Measurements from ENCODE around the gene ARMCX5.

The ARMCX5 gene
- 9.4 to 20.9 (median 15.2) reads per million in 9 experiments for total RNA-seq

DNA sequence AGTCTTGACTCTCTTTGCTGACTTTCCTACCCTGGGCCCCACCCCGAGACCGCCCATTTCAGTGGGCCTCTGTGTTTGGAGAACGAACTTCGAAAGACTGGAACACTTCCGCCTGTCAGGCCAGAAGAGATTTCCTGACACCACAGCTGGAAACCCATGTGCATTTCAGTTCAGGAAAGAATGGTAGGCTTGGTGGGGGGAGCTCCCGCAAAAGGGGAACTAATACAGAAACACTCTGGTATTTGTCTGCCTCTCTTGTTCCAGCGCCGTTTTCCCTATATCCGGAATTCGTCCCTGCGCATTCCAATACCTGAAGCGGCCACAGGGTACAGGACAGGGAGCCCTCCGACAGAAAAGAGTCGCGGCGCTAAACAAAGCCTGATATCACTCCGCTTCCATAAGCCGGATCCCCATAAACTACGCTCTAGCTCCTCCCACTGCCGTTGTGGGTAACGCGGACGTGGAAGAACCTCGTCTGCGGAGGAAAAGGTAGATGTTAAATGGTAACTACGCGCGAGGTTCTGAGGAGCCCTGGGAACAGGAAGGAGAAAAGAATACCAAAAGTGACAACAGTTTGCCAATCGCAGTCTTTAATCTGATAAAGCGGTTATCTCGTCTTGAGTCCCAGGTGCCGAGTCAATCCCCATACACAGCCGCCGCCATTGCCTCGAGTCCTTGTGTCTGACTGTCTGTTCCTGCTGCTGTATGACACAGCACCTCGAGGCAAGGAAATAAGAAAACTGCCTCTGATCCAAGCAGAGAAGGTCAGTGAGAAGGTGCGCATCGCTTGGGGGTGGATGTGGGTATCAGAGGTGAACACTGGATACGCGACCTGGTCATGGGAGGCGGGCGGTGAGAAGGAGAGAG is at the start of gene ARMCX5:
Gene ARMCX5, plus strand, starts transcription at position 432 of the 867 bp plus-strand sequence. CDS start 2,627 bp downstream, outside the sequence.
- Mint-ChIP-seq H3K27ac (peak within 1 kb of the TSS; percentile 95 to 99), H3K4me1 (ENCODE audit: low read depth in 2 of 2) (peaks cover 20 to 23% of the 10 kb centered on the region in 2 donors), H3K36me3 (ENCODE audit: insufficient read depth) (peaks cover 6% of the 10 kb centered on the region), H3K27me3 (no peaks in the 10 kb centered on the region), H3K4me3 (peak within 1 kb of the TSS; percentile 93 to 96), H3K9me3 (no peaks in the 10 kb centered on the region)
- peak; percentile 51 to 60 (median 53) for DNase-seq
- ATAC-seq (replicated peaks): peak; percentile 88

DNA sequence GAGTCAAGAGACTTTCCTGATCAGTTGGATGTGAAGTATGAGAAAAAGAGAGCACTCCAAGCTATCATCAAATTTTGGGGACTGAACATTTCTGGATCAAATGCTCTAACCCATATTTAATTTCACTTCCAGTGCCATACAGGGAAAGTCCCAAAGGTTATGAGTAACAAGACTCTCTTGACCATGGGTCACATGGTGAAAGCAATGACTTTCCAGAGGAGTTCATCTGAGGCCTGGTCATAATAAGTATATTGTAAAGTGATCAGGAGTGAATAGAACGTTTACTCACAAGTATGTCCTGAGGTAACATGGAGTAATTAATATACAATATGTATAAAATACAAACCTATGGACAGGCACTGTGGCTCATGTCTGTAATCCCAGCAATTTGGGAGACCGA is 40.7 kb upstream of the ARMCX5 start:
- Mint-ChIP-seq H3K27me3 (no peaks in the 10 kb centered on the region), H3K4me3 (no peak overlapping the region), H3K27ac (no peak overlapping the region), H3K36me3 (ENCODE audit: insufficient read depth) (peaks cover 6% of the 10 kb centered on the region), H3K4me1 (ENCODE audit: low read depth in 2 of 2) (no peaks in the 10 kb centered on the region), H3K9me3 (no peaks in the 10 kb centered on the region)
- DNase-seq: no peak
- no peak for ATAC-seq (replicated peaks)

GRCh38 chrX:102560423-102561068 is 38.8 kb upstream of the ARMCX5 start:
- no peaks in the 10 kb centered on the region for H3K4me1 Mint-ChIP-seq (ENCODE audit: low read depth in 2 of 2)
- no peaks in the 10 kb centered on the region for H3K9me3 Mint-ChIP-seq
- peaks cover 6% of the 10 kb centered on the region for H3K36me3 Mint-ChIP-seq (ENCODE audit: insufficient read depth)
- H3K4me3 Mint-ChIP-seq: no peak overlapping the region
- ATAC-seq (replicated peaks) (no peak), DNase-seq (no peak)
- H3K27me3 Mint-ChIP-seq: no peaks in the 10 kb centered on the region
- H3K27ac Mint-ChIP-seq: no peak overlapping the region

GRCh38 chrX:102580891-102581290 is 18.4 kb upstream of the ARMCX5 start:
- Mint-ChIP-seq H3K36me3 (ENCODE audit: insufficient read depth) (no peaks in the 10 kb centered on the region), H3K4me3 (no peak overlapping the region), H3K9me3 (no peaks in the 10 kb centered on the region), H3K4me1 (ENCODE audit: low read depth in 2 of 2) (no peaks in the 10 kb centered on the region), H3K27ac (no peak overlapping the region), H3K27me3 (peaks cover 3 to 19% of the 10 kb centered on the region in 2 donors)
- ATAC-seq (replicated peaks): no peak
- DNase-seq: no peak

GRCh38 chrX:102593367-102593766 is 5.9 kb upstream of the ARMCX5 start:
- Mint-ChIP-seq H3K27ac (no peak overlapping the region), H3K9me3 (no peaks in the 10 kb centered on the region), H3K4me1 (ENCODE audit: low read depth in 2 of 2) (peaks cover 0 to 7% of the 10 kb centered on the region in 2 donors), H3K36me3 (ENCODE audit: insufficient read depth) (no peaks in the 10 kb centered on the region), H3K27me3 (peaks cover 9 to 10% of the 10 kb centered on the region in 2 donors), H3K4me3 (no peak overlapping the region)
- DNase-seq (no peak), ATAC-seq (replicated peaks) (no peak)

DNA sequence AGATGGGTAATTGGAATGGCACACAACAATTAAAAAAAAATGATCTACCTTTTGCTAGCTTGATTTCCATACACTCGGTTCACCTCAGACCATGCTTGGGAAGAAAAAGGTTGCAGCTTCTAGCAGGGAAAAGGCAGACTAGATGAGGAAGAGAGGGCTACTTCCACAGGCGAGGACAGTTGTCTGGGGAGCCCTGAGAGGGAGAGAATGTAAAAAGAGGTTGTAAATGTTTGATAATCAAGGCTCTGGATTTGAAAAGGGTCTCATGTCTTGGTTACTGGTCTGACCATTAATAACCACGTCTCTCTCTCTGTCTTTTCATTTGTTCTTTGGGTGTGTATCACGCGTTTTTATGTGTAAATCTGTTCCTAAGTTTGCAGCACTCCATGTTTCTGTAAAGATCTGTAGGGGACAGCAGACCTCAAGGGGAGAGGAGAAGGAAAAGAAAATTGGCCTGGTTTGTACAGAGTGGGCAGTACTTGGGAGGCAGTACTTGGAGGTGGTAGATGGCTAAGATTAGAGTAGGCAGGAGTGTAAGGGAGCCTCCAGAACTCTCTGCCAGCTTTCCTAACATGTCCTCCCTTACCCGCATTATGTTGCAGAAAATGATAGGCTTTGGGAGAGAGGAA is 750 bp downstream of the ARMCX5 start:
- no peak for DNase-seq
- Mint-ChIP-seq H3K36me3 (ENCODE audit: insufficient read depth) (peaks cover 6% of the 10 kb centered on the region), H3K4me3 (peak overlapping the region; percentile 93 to 96), H3K4me1 (ENCODE audit: low read depth in 2 of 2) (peaks cover 22 to 28% of the 10 kb centered on the region in 2 donors), H3K27ac (peak overlapping the region; percentile 95 to 99), H3K27me3 (no peaks in the 10 kb centered on the region), H3K9me3 (no peaks in the 10 kb centered on the region)
- no peak for ATAC-seq (replicated peaks)

- no peak overlapping the region for H3K4me3 Mint-ChIP-seq
- peaks cover 30 to 35% of the 10 kb centered on the region in 2 donors for H3K4me1 Mint-ChIP-seq (ENCODE audit: low read depth in 2 of 2)
- H3K9me3 Mint-ChIP-seq: no peaks in the 10 kb centered on the region
- H3K27me3 Mint-ChIP-seq: no peaks in the 10 kb centered on the region
- DNase-seq: no peak
- no peak overlapping the region for H3K27ac Mint-ChIP-seq
- no peak for ATAC-seq (replicated peaks)
- H3K36me3 Mint-ChIP-seq (ENCODE audit: insufficient read depth): peaks cover 6% of the 10 kb centered on the region
These were observed 5.0 kb downstream of the ARMCX5 start for GRCh38 chrX:102604327-102604726.

DNA sequence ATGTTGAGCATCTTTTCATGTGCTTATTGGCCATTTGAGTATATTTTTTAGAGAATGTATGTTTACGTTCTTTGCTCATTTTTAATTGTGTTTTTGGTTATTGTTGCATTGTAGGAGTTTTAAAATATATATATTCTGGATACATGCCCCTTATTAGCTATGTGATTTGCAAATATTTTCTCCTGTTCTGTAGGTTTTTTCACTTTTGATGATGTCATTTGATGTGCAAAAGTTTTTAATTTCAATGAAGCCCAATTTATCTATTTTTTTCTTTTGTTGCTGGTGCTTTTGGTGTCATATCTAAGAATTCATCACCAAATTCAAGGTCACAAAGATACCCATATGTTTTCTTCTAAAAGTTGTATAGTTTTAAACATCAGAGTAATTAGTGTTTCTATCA is 6.8 kb downstream of the ARMCX5 start:
- Mint-ChIP-seq H3K4me1 (ENCODE audit: low read depth in 2 of 2) (peaks cover 19 to 22% of the 10 kb centered on the region in 2 donors), H3K9me3 (no peaks in the 10 kb centered on the region), H3K4me3 (no peak overlapping the region), H3K27me3 (no peaks in the 10 kb centered on the region), H3K27ac (no peak overlapping the region), H3K36me3 (ENCODE audit: insufficient read depth) (no peaks in the 10 kb centered on the region)
- ATAC-seq (replicated peaks): no peak
- no peak for DNase-seq

DNA sequence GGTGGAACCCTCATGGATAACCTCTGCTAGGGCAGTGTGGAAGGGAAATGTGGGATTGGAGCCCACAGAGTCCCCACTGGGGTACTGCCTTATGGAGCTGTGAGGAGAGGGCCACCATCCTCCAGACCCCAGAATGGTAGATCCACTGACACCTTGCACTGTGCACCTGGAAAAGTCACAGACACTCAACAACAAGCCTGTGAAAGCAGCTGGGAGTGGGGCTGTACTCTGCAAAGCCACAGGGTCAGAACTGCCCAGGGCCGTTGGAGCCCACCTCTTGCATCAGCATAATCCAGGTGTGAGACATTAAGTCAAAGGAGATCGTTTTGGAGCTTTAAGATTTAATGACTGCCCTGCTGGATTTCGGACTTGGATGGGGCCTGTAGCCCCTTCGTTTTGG is 11.6 kb downstream of the ARMCX5 start:
- no peak for ATAC-seq (replicated peaks)

GRCh38 chrX:102624105-102624504 is 24.8 kb downstream of the ARMCX5 start:
- Mint-ChIP-seq H3K36me3 (ENCODE audit: insufficient read depth) (no peaks in the 10 kb centered on the region), H3K27ac (no peak overlapping the region), H3K9me3 (peaks cover 0 to 3% of the 10 kb centered on the region in 2 donors), H3K4me3 (no peak overlapping the region), H3K4me1 (ENCODE audit: low read depth in 2 of 2) (peaks cover 14 to 19% of the 10 kb centered on the region in 2 donors), H3K27me3 (no peaks in the 10 kb centered on the region)
- no peak for DNase-seq
- ATAC-seq (replicated peaks): no peak

More for the DNA sequence above, 11.6 kb downstream of the ARMCX5 start:
- H3K27me3 Mint-ChIP-seq: no peaks in the 10 kb centered on the region
- H3K36me3 Mint-ChIP-seq (ENCODE audit: insufficient read depth): no peaks in the 10 kb centered on the region
- H3K27ac Mint-ChIP-seq: no peak overlapping the region
- no peaks in the 10 kb centered on the region for H3K9me3 Mint-ChIP-seq
- H3K4me3 Mint-ChIP-seq: no peak overlapping the region
- DNase-seq: no peak
- peaks cover 9 to 14% of the 10 kb centered on the region in 2 donors for H3K4me1 Mint-ChIP-seq (ENCODE audit: low read depth in 2 of 2)

GRCh38 chrX:102627640-102628039 is 28.3 kb downstream of the ARMCX5 start:
- peaks cover 14 to 15% of the 10 kb centered on the region in 2 donors for H3K4me1 Mint-ChIP-seq (ENCODE audit: low read depth in 2 of 2)
- H3K36me3 Mint-ChIP-seq (ENCODE audit: insufficient read depth): no peaks in the 10 kb centered on the region
- no peak overlapping the region for H3K27ac Mint-ChIP-seq
- DNase-seq: no peak
- no peaks in the 10 kb centered on the region for H3K9me3 Mint-ChIP-seq
- H3K27me3 Mint-ChIP-seq: no peaks in the 10 kb centered on the region
- no peak overlapping the region for H3K4me3 Mint-ChIP-seq
- peak; percentile 68 for ATAC-seq (replicated peaks)

DNA sequence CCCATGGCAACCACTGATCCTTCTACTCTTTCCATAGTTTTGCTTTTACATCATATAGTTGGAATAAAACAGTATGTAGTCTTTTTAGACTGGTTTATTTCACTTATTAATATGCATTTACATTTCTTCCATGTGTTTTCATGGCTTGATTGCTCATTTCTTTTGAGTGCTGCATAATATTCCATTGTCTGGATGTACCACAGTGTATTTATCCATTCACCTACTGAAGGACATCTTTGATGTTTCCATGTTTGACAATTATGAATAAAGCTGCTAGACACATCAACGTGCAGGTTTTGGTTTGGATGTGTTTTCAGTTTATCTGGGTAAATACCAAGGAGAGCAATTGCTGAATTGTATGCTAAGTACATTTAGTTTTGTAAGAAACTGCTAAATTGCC is 38.2 kb downstream of the ARMCX5 start:
- H3K4me3 Mint-ChIP-seq: no peak overlapping the region
- H3K4me1 Mint-ChIP-seq (ENCODE audit: low read depth in 2 of 2): no peaks in the 10 kb centered on the region
- ATAC-seq (replicated peaks) (no peak), DNase-seq (no peak)
- no peaks in the 10 kb centered on the region for H3K27me3 Mint-ChIP-seq
- H3K27ac Mint-ChIP-seq: no peak overlapping the region
- H3K9me3 Mint-ChIP-seq: no peaks in the 10 kb centered on the region
- H3K36me3 Mint-ChIP-seq (ENCODE audit: insufficient read depth): no peaks in the 10 kb centered on the region

DNA sequence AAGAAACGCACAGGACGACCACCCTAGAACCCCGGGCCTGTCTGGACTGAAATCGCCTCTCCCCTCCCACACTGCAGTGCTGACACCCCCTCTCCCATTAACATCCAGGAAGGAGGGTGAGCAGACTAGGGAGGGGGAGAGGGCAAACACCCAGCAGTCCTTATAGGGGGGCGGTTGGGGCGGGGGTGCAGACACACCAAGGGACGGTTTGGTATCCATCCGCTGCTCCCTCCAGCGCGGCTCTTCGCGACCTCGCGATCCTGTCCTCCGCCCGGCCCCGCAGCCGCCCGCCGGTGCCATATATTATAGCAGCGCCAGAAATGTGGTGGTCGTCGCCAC is 51.6 kb downstream of the ARMCX5 start:
- no peaks in the 10 kb centered on the region for H3K27me3 Mint-ChIP-seq
- peak overlapping the region; percentile 96 to 97 for H3K4me3 Mint-ChIP-seq
- DNase-seq (no peak), ATAC-seq (replicated peaks) (no peak)
- peaks cover 13% of the 10 kb centered on the region in 2 donors for H3K4me1 Mint-ChIP-seq (ENCODE audit: low read depth in 2 of 2)
- no peaks in the 10 kb centered on the region for H3K9me3 Mint-ChIP-seq
- peak overlapping the region; percentile 90 to 96 for H3K27ac Mint-ChIP-seq
- peaks cover 11% of the 10 kb centered on the region for H3K36me3 Mint-ChIP-seq (ENCODE audit: insufficient read depth)
